GM08714 (cell line): Measurements from ENCODE around the gene XPO5.
A peak's percentile ranks its signal among the peaks of the same experiment; 100 is the strongest.
"Not testable (repeated sequence)": the region's sequence is repeated elsewhere in the genome, so short reads cannot be mapped to it uniquely, and the experiment has no call there.

Experiments used
- H3K4me3 ChIP-seq: fragments of 200-500 bp; sonication (Bioruptor generic); 2 replicates; pipeline ENCODE4 v1.5.1; 2014; ENCODE audit warnings: mild to moderate bottlenecking, low read length, inconsistent platforms
- ZNF274 ChIP-seq: IDR thresholded peaks from 2 replicates; pipeline ENCODE4 v1.6.1; 2012; ENCODE audit warnings: mild to moderate bottlenecking, low read depth, low read length

XPO5 gene

DNA sequence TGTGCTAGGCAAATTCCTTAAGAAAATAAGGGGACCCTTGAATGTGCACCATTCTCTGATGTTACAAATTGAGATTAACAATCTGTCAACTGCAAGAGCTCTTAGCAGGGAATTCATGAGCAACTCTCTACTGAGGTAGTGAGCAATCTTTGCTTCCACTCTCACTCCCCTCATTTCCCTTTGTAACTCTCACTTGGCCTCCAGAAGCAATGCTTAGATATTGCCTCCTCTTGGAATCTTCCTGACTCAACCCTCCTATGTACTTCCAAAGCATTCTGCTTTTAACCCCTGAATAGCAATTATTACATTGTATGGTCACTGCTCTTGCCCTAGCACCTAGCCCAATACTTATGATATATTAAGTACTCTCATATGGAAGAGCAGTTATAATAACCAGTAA lies 16.5 kb downstream of the XPO5 start:
- TF ChIP-seq ZNF274, result no peak
- no peak overlapping the region for H3K4me3 ChIP-seq

DNA sequence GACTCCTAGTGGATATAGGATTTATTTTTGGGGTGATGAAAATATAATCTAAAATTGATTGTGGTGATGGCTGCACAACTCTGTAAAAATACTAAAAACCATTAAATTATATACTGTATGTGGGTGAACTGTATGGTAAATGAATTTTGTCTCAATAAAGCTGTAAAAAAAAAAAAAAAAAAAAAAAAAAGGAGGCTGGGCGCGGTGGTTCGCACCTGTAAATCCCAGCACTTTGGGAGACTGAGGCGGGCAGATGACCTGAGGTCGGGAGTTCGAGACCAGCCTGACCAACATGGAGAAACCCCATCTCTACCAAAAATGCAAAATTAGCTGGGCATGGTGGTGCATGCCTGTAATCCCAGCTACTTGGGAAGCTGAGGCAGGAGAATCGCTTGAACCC lies 18.2 kb downstream of the XPO5 start:
- not testable (repeated sequence) for H3K4me3 ChIP-seq

DNA sequence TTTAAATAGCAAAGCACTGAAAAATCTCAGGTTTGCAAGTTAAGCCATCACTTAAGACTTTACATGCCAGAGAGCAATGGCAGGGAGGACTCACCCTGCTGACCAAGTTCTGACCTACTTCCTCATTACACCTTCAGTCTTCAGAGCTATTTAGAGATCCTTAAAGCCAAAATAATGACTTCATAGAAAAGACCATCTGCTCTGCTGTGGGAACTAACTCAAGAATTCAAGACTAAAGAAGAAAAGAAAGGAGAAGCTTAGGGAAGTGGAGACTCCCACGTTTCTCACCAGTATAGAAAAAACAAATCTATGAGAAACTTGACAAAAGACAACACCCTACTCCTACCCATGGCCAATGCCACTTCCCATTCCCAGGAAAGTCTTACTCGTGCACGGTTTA lies 28.6 kb downstream of the XPO5 start:
- TF ChIP-seq ZNF274, result no peak
- no peak overlapping the region for H3K4me3 ChIP-seq

DNA sequence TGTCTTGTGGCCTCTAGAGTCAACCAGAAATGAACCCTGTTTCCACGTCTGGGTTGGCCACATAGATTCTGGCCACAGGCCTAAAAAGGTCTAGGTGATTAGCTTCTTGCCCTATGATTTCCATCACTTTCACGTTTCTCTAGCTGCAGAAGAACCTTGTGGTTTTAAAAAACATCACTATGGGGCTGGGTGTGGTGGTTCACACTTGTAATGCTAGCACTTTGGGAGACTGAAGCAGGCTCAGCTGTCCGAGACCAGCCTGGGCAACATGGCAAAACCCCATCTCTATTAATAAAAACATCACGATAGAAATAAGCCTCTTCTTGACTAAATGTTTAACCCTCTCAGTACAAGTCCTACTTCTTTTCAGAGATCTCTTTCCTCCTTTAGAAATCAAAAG lies 31.4 kb downstream of the XPO5 start:
- no peak for TF ChIP-seq ZNF274
- no peak overlapping the region for H3K4me3 ChIP-seq

DNA sequence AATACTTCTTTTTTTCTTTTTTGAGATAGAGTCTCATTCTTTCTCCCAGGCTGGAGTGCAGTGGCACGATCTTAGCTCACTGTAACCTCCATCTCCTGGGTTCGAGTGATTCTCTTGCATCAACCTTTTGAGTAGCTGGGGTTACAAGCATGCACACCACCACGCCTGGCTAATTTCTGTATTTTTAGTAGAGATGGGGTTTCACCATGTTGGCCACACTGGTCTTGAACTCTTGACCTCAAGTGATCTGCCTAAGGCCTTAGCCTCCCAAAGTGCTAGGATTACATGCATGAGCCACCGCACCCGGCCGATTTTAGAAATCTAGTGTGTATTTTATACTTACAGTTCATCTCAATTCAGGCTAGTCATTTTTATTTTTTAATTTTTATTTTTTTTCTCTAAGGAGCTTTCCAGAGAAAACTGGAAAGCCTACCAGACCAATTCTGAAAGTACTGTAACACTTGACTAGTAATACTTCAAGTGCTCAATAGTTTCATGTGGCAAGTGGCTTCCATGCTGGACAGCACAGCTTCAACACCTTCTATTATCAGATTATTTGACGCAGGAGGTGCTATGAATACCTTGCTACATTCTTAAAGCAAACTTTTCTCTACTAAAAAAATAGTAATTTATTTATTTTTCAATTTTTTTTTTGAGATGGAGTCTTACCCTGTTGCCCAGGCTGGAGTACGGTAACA lies 33.9 kb downstream of the XPO5 start:
- no peak for TF ChIP-seq ZNF274

DNA sequence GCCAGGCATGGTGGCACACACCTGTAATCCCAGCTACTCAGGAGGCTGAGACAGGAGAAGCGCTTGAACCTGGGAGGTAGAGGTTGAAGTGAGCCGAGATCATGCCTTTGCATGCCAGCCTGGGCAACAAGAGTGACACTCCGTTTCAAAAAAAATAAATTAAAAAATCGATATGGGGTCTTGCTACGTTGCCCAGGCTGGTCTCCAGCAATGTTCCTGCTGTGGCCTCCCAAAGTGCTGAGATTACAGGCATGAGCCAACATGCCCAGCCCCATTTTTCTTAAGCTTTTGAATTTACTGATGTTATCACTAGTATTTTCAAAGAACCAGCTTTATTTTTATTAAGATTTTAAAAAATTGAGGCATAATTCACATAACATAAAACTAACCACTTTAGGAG lies 35.3 kb downstream of the XPO5 start:
- no peak overlapping the region for H3K4me3 ChIP-seq
- TF ChIP-seq ZNF274, result no peak

More for the DNA sequence above, 33.9 kb downstream of the XPO5 start:
- no peak overlapping the region; the same call in 1 of the 2 replicates for H3K4me3 ChIP-seq

DNA sequence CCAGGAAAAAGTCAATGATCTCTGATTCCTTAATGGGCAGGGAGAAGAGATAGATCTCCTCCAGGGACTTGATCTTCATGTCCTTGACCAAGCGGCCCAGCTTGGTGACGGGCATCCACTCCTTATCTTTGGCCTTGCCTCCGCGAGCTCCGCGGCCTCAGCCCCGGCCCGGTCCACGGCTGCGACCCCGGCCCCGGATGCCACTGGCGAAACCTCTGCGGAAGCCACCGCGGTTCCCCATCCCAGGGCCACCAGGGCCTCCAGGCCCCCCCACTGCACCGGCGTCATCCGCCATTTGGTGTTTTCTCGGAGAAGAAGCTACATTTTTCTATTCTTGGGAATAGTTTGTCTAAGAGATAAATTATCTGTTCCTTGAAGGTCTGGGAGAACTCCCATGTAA lies 36.4 kb downstream of the XPO5 start:
- H3K4me3 ChIP-seq, result not testable (repeated sequence)

DNA sequence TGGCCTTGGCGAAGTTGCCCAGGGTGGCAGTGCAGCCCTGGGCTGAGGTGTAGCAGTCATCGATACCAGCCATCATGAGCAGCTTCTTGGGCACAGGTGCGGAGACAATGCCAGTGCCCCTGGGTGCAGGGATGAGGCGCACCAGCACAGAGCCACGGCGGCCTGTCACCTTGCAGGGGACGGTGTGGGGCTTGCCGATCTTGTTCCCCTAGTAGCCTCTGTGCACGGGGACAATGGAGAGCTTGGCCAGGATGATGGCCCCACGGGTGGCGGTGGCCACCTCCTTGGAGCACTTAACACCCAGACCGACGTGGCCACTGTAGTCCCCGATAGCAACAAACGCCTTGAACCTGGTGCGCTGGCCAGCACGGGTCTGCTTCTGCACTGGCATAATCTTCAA lies 36.9 kb downstream of the XPO5 start:
- H3K4me3 ChIP-seq, result not testable (repeated sequence)

DNA sequence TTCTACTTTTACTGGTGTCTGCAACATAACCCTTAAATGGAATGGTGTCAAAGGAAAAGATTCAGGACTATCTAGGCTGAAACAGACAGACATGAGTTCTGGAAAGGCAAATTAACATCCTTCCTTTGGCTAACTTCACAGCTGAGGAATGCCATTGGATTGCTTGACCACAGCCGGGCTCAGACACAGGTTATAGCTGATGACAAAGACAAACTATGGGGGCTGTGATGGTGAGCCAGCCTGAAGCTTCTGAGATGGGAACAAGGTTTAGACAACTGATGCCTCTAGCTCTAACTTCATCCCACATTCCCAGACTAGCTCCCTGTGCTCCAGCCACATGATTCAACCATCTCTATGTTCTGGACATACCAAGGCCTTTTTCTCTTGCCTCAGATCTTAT lies 43.6 kb downstream of the XPO5 start:
- no peak for TF ChIP-seq ZNF274
- no peak overlapping the region for H3K4me3 ChIP-seq

DNA sequence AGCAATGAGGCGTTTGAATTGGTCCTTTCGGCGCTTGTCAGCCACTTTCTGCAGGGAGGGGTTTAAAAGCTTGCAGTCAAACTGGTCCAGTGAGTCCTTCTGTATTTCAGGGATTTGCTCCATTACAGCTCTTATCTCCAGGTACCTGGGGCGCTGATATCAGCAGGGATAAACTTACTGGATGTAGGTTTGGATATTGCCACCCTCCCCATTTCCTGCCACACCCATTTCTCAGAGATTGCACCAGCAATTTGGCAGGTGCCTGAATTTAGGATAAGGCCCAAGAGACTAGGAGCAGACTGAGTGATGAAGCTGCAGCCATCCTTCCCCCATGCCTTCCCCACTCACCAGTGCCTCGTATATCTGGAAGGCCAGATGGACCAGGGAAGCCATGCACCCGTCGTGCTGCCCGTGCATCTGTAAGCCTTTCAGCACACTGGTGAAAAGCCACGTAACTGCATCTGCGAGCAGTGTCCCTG lies 51.3 kb downstream of the XPO5 start:
- no peak overlapping the region for H3K4me3 ChIP-seq
- TF ChIP-seq ZNF274, result no peak

DNA sequence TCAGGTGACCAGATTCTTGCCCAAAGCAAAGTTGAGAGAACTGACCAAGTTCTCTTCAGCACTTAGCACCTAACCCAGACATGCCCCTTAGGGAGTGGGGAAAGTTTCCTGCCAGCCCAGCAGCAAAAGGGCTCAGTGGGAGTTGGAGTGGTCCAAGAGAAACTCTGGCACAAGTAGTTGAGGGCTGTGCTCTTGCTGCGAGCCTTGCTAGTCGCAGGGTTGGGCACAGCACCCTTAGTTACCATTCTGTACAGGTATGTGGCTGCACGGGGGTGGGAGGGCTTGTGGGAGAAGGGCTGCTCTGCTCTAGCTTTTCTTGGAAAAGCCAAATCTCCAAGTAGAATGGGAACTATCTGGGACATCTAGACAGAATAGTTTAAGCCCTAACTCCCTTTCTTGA lies 52.6 kb downstream of the XPO5 start:
- TF ChIP-seq ZNF274, result no peak
- no peak overlapping the region for H3K4me3 ChIP-seq

DNA sequence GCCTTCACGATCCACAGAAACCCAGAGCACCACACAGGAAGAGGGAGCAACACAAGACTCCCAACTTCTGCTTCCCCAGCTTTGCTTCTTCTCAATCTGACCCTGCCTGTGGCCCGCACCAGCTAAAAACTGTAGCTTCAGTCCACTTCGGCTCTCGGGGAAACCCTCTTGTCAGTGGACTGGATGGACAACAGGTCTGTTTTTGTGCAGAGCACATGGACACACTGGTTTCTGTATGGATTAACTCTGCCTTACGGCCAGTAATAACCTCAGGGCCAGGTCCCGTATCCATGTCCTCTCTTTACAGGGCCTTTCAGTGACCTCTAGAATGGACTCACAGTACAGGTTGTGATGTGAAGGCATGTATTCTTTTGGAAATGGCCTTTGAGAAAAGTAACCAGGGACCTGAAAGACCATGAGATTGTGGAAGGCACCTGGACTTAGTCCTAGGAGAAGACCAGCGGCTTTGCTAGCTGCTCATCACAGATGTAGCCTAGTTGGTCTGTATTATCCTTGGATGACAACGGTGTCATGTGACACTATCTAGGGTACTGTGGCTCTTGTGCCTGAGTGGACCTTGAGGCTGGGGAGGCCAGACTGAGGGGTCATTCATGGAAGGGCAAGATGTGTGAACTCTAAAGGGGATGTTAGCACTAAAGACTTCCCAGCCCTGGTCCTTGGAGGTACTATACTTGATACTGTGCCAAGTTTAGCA lies 53.1 kb downstream of the XPO5 start:
- no peak for TF ChIP-seq ZNF274
- no peak overlapping the region for H3K4me3 ChIP-seq

DNA sequence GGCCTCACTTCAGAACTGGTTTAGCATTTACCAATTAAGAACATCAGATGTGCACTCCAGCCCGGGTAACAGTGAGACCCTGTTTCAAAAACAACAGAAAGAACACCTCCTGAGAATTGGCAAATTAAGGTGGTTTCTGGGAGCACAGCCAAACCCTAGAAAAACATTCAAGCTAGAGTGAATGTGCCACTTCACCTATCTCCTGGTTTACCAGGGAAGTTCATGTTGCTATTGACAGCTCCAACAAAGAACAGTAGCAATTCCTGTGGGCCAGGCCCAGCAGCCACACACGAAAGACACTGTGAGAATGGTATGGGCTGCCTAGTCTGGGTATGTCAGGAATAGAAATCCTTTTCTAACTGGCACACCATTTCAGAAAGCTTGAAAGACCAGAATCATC lies 54.0 kb downstream of the XPO5 start:
- H3K4me3 ChIP-seq, result no peak overlapping the region
- TF ChIP-seq ZNF274, result no peak

DNA sequence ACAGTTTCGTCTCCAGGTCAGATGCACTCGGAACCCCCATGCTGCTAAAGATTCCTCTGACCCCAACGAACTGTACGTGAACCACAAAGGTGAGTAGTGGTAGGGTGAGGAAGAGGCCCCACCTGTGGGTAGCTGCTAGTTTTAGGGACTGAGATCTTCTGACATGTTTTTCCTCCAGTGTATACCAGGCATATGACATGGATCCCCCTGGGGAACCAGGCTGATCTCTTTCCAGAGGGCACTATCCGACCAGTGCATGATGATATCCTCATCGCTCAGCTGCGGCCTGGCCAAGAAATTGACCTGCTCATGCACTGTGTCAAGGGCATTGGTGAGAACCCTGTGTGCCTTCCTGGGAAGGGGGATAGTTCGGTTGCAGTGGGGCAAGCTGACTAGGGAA lies 55.7 kb downstream of the XPO5 start:
- no peak overlapping the region for H3K4me3 ChIP-seq
- TF ChIP-seq ZNF274, result no peak

DNA sequence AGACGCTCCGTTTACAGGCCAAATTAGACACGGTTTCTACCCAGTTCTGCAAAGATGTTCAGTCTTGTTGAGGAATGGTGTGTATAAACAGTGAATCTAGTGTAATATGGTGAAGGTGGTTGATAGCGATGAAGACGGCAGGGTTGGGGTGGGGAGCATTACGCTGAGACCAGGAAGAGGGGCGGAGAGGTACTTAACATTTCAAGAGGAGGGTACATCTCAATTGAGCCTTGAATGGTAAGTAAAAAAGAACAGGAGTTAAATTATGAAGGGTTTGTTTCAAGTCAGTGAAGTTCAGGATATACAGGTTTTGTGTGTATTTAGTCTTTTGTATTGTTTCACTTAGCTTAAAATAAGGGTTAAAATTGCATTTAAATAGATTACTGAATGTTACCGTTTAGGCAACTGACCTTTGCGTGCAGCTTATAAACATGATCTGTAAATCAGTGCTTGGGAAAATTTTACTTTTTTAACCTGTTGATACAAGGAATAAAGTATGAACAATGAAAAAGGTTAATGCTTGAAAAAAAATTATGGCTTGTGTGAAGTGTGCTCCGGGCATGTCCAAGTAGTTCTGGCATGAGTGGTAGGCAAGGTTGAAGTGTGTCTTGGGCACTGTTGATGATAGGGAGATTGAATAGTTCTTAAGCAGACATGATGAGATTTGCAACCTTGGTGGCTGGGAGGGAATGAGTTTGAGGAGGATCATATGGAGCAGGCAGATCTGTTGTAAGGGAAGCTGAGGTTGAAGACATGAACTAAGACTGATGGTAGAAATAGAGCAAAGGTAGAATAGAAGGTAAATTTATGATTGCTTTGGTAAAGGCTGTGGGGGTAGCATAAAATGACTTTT lies 58.1 kb downstream of the XPO5 start:
- peak overlapping the region; percentile 87 for H3K4me3 ChIP-seq
- no peak for TF ChIP-seq ZNF274
